HG02973 (cell line): Measurements from ENCODE around the gene OTUD4.
"Not testable (repeated sequence)": the region's sequence is repeated elsewhere in the genome, so short reads cannot be mapped to it uniquely, and the experiment has no call there.

Experiments used
- ATAC-seq: cut with Tn5 transposase; IDR thresholded peaks from one replicate; pipeline ENCODE4 v1.9.1; 2021; ENCODE audit warnings: moderate library complexity; ENCODE audit not compliant: unreplicated experiment

OTUD4 gene, protein sequence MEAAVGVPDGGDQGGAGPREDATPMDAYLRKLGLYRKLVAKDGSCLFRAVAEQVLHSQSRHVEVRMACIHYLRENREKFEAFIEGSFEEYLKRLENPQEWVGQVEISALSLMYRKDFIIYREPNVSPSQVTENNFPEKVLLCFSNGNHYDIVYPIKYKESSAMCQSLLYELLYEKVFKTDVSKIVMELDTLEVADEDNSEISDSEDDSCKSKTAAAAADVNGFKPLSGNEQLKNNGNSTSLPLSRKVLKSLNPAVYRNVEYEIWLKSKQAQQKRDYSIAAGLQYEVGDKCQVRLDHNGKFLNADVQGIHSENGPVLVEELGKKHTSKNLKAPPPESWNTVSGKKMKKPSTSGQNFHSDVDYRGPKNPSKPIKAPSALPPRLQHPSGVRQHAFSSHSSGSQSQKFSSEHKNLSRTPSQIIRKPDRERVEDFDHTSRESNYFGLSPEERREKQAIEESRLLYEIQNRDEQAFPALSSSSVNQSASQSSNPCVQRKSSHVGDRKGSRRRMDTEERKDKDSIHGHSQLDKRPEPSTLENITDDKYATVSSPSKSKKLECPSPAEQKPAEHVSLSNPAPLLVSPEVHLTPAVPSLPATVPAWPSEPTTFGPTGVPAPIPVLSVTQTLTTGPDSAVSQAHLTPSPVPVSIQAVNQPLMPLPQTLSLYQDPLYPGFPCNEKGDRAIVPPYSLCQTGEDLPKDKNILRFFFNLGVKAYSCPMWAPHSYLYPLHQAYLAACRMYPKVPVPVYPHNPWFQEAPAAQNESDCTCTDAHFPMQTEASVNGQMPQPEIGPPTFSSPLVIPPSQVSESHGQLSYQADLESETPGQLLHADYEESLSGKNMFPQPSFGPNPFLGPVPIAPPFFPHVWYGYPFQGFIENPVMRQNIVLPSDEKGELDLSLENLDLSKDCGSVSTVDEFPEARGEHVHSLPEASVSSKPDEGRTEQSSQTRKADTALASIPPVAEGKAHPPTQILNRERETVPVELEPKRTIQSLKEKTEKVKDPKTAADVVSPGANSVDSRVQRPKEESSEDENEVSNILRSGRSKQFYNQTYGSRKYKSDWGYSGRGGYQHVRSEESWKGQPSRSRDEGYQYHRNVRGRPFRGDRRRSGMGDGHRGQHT

DNA sequence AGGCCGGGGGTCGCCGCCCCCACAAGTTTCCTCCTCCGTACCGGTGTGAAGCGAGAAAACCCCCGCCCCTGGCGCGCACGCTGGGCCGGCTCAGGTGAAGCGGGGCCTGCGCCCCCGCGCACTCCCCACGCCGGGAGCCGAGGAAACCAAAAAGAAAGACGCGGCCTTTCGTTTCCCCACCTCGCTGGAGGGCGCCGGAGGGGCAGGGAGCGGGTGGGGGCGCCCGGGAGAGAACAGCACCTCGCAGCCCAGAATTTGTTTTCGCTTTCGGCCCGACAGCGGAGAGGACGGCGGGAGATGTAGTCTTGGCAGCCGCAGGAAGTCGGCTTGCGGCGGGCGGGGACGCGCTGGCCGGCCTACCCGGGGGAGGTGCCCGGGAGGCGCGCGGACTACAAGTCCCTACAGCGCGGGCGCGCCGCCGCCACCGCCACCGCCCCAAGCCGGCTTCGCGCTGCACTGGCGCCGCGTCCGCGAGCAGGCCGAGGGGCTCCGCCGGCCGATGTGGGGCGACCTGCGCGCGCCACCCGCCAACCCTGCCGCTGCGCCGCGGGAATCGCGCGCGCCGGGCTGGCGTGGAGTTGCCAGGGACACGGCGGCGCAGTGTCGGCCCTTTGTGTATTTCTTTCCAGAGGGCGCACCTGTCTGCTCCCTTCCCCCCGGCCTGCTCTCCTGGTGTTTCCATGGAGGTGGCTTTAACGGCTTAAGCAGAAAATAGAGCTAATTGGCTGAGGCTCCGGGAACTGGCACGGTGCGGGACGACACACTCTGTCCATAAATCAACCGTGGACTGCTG lies at the start of gene OTUD4:
Gene OTUD4, minus strand, starts transcription at position 292 of the 793 bp plus-strand sequence. CDS start 616 bp downstream, outside the sequence.
- ATAC-seq: peak; percentile 73

DNA sequence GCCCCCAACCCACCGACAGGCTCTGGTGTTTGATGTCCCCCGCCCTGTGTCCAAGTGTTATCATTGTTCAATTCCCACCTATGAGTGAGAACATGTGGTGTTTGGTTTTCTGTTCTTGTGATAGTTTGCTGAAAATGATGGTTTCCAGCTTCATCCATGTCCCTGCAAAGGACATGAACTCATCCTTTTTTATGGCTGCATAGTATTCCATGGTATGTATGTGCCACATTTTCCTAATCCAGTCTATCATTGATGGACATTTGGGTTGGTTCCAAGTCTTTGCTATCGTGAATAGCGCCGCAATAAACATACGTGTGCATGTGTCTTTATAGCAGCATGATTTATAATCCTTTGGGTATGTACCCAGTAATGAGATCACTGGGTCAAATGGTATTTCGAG lies 42.8 kb upstream of the OTUD4 start:
- not testable (repeated sequence) for ATAC-seq

DNA sequence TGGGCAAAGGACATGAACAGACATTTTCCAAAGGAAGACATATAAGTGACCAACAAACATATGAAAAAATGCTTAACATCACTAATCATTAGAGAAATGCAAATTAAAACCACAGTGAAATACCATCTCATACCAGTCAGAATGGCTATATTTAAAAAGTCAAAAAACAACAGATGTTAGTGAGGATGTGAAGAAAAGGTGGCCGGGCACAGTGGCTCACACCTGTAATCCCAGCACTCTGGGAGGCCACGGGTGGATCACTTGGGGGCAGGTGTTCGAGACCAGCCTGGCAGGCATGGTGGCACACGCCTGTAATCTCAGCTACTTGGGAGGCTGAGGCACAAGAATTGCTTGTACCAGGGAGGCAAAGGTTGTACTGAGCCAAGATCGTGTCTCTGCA lies 41.1 kb upstream of the OTUD4 start:
- not testable (repeated sequence) for ATAC-seq

DNA sequence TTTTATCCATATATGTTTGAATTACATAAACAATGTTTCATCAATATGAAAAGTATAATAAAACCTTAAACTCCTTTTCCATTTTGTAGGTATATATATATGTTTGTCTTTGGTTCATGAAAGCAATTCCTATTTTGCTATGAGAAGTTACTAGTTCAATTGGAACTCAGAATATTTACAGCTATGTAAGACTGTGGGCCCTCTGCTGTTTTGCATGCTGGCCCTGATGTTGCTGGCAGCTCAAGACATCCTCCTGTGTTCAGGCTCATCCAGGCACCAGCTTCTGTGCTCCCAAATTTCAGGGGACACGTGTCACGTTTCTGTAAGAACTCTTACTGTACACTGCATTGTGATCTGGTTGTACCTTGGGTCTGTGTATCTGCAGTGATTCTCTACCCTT lies 38.7 kb upstream of the OTUD4 start:
- no peak for ATAC-seq

DNA sequence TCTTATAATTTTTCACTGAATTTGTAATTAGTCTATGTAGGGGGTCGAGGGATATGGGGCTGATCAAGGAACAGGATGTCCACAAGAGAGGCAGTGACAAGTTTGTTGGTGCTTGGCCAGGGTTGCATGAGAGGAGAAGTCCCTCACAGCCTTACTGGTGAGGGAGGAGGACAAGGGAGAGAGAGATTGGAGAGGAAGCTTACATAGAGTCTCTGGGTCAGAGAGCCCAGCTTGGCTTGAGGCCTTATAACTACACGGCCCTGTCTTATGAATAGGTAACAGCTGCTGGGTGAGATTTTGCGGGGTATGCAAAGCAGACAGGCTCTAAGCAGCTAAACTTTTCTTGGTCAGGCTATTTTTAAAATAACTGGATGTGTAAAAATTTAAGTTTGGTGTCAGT lies 37.9 kb upstream of the OTUD4 start:
- ATAC-seq: peak; percentile 89

DNA sequence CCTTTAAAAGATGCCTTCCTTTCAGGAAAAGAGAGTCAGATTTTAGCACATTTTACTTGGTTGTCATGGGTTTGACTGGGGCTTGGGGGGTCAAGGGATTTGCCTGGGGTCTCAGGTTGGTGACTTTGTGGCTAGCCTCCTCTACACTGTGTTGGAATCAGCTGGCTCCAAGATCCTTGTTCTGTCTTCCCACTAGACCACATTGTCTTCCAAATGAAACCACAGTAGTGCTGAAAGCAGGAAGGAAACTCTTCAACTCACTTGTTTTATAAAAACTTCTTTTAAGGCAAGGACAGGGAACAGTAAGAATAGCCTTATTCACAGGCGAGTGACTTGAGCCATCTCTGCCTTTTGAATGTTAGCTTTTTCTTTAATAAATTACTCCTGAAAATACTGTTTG lies 37.0 kb upstream of the OTUD4 start:
- no peak for ATAC-seq

DNA sequence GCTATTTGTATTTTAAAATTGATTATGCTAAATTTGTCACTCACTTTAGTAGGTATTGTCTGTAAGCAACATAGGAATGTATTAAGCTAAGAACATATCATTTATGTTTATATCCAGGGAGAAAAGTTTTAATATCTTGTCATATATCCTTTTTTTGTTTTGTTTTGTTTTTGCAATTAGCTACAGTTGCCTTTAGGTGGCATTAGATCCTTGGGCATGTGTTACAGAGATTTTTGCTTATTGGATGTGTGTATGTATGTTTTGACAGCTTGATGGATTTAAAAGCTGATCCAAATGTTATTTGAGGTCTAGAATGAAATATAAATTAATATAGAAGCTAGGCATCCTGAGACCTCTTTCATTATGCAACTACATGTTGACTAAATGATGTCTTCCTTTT lies 36.1 kb upstream of the OTUD4 start:
- ATAC-seq: no peak

DNA sequence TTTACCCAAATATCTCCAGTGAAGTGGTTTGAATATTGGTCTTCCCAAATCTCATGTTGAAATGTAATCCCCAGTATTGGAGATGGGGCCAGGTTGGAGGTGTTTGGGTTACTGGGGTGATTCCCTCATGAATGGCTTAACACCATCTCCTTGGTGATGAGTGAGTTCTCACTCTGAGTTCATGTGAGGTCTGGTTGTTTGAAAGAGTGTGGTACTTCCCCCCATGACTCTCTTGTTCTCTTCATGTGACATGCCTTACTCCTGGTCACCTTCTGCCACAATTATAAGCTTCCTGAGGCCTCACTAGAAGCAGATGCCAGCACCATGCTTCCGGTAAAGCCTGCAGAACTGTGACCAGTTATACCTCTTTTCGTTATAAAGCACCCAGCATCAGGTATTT lies 32.9 kb upstream of the OTUD4 start:
- no peak for ATAC-seq

DNA sequence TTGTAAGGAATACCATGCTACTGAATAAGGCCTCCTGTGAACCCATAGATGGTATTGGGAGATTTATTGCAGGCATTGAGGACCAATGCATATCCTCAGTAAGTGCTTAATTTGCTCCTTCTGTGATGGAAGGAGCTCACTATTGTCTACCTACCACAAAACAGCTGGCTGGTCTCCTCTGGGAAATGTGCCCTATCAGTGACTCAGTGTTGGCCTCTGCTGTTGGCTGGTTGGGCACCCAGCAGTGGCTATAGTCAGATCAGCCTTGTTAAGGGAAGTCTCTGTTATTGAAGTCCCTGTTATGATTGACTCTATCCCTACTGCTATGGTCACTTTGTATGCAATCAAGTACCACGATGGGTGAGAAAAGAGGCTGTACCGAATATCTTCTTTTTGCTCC lies 27.5 kb upstream of the OTUD4 start:
- ATAC-seq: no peak

DNA sequence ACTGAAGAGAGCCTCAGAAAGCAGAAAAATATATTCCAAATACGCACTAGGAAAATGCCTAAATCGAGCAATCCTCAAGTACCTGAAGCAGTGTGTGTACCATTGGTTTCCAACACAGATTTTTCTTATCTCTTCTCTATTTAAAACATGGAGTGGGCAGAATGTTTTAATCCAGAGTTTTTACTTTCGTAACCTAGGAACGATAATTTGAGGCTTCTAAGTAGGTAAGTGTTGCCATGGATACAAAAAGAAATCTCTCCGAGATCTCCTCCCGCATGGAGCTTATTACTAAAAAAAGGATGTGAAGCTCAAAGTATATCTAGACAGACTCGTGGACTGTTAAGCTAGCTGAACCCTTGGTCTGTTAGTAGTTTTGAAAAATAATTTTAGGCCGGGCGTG lies 23.0 kb upstream of the OTUD4 start:
- no peak for ATAC-seq

DNA sequence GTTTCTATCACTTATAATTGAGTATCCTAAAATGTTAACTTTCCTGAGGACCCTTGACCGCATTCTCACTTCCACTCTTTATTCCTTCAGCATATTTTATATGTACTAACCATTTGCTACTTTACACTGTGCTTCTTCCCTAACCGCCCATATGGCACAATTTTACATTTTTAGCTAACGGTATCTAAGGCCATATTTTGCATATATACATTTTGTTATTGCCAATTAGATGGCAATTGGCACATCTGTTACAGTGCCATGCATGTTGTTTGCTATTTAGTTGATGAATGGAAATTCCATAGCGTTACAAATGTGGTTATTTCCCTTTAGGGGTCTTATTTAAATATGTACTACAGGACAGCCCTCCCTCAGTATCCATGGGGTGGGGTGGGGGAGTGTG lies 20.0 kb upstream of the OTUD4 start:
- ATAC-seq: no peak

DNA sequence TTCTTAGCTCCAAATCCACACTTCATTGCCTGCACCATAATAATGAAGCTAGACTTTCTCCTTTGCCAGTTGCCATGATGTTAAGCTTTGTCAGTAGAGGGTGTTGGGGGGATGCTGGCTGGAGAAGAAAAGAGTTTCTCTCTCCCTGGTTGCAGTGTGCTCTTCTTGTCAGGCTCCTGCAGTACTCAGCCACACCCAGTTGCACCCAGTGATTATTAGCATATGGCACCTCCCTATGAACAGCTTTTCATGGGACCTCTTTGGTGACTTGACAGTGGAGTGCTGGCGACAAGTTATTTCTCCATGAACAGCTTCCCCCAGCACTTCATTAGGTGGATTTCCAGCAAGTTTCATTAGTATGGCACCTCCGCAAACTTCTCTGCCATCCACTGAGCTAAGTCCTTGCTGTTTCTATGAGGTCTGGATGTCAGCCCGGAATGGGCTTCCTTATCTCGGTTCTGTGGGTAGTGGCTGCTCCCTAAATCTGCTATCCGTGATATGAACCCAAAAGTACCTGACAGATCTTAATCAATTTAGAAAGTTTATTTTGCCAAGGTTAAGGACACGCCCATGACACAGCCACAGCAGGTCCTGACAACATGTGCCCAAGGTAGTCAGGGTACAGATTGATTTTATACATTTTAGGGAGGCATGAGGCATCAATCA lies 18.8 kb upstream of the OTUD4 start:
- ATAC-seq: no peak

DNA sequence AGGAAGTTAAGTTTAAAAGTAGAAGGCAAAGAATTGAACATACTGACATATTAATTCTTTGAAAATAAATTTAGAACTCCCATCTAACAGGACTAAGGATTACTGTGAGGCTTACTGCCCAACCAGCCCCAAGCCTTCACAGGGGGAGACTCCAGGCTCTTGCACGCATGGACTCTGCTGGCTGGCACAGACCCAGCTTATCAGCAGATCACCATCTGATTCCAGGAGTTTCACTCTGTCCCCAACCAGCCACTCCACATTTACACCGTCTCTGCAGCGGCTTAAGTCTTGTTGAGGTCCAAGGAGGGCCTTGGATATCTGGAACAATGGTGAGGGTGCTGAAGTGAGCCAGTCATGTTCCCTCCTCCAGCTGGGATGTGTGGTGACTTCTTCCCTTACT lies 16.4 kb upstream of the OTUD4 start:
- ATAC-seq: no peak

DNA sequence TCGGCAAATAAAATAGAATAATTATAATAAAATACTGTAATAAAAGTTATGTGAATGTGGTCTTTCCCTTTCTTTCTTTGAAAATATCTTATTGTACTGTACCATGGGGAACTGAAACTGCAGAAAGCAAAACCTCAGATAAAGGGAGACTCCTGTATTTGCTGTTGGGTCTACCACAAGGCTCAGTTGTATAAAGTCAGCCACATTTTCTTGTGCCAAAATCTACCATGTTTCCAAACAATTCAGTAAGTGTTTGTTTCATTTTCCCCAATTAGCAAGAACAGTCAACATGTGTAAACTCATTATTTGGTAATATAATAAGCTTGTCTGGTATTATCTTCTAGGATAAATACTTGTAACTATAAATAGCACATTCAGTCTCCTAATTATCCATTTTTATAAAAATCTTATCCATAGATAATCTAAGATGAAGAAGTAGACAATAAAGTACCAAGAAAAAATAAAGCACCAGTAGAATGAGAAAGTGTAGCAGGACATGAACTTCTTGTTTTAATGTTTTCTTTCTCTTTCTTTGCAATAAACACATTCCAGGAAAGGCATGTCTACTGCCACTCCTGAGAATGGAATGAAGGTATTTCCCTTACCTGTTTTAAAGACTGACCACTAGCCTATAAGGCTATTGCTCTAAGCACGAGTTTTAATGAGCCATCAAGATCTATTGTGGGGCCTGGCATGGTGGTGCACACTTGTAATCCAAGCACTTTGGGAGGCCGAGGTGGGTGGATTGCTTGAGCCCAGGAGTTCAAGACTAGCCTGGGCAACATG lies 15.0 kb upstream of the OTUD4 start:
- ATAC-seq: peak; percentile 84

DNA sequence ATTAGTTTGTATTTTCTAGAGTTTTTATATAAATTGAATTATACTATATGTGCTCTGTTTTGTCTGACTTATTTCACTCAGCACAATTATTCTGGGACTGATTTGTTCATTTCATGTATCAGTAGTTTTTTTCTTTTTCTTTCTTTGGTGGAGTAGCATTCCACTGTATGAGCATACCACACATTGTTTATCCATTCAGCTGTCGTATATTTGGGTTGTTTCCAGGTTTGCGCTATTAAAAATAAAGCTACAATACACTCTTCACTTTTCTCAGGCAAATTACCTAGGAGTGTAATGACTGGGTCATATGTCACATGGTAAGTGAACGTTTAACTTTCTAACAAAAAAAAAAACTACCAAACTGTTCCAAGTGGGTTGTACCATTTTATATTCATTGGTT lies 9.6 kb upstream of the OTUD4 start:
- no peak for ATAC-seq

DNA sequence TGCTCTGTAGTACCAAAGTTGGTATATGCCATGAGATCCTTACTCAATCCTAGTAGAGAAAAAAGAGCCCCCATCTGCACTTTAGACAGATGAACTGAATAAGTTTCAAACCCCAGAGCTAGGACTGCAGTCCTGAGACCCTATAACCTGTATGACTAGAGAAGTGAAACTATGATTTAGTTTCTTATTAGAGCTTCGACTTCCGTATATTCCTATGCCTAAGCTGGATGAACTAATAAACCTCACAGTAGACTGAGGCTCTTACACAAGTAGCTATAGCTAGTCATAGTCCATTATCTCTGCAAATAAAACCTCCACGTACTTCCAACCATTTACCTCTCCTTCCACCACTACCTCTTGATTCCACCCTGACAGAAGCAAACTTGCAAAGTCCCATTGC lies 6.3 kb upstream of the OTUD4 start:
- ATAC-seq: peak; percentile 84

DNA sequence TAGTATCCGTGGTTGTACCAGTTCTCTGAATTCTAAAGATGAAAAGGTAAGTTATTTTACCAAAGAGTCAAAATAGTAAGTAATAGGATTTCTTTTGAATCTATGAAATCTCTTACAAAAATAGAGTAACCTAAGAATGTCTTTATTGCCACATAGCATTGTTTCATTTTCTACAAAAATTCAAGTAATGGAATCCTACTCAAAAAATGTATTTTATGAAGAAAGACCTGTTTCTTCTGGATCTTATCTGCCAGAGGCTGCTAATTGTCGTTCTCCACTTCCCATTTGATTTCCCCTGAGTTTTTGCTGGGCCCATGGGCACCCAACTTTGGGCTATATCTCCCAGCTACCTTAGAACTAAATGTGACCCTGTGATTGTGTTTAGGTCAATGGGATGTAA lies 3.2 kb upstream of the OTUD4 start:
- no peak for ATAC-seq

DNA sequence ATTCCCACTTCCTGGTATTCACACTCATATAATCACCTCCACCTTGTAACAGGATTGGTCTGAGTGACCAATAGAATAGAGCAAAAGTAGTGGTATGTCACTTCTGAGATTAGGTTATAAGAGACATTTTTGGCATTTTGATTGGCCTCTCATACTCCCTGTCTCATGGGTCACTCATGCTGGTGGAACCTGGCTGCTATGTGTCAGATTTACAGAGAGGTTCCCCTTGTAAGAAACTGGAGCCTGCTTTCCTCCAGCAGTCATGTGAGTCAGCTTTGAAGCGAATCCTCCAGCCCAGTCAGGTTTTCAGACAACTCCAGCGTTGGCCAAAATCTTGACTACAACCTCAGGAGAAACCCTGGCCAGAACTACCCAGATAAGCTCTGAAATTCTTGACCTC lies 2.6 kb upstream of the OTUD4 start:
- ATAC-seq: no peak

DNA sequence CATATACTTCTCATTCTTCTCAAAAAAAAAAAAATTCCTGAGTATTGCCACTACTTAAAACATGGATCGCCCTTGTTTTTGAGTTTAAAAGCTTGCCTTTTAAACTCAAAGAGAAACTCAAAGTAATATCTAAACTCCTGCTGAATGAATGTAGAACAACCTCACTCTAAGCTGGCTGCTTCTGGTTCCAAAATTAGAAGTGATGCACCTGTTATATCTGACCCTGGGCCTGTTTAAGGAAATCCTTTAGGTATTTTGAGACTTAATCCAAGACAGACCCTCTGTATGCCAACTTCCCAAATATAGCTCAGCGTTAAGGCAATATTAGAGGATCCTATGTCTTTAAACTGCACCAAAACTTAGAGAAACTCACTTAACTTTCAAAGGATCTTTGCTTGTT lies 1.8 kb upstream of the OTUD4 start:
- ATAC-seq: no peak

DNA sequence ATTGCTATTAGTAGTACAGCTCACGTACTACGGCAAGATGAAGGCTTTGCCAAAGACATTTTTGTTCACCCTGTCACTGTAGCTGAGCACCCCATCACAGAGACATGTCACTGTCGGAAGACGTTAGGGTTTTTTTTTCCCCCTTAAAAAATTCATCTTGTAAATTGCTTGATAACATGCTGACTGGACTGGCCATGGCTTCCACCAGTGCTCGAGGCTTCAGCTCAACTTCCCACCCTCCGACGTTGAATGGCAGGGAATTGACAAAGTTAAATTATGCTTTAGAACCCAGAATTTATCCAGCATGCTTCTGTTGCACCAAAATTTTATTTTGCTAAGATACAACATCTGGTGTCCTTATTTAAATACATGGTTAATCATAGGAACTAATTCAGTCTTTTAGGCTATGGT lies 707 bp upstream of the OTUD4 start:
- ATAC-seq: peak; percentile 0
